HAP-1 (cell line): ENCODE measurements around the gene MAPK8.
"Not testable (repeated sequence)": the region's sequence is repeated elsewhere in the genome, so short reads cannot be mapped to it uniquely, and the experiment has no call there.

Experiments
- DNase-seq, 2 experiments: peaks; one replicate each; pipeline ENCODE4 v3.0.0-alpha.2; 2016 to 2020; ENCODE audit warnings: low spot score in 2 of 2
- H3K27me3 ChIP-seq: fragments of 250-450 bp; sonication (Bioruptor Pico); 2 replicates; pipeline ENCODE4 v1.5.1; 2020; ENCODE audit warnings: low read depth, mild to moderate bottlenecking, moderate library complexity
- H3K36me3 ChIP-seq: fragments of 250-450 bp; sonication (Bioruptor Pico); replicated peaks from 2 replicates; pipeline ENCODE4 v1.5.1; 2020; ENCODE audit warnings: mild to moderate bottlenecking
- H3K4me1 ChIP-seq: fragments of 250-450 bp; sonication (Bioruptor Pico); 2 replicates; pipeline ENCODE4 v1.5.1; 2020; ENCODE audit warnings: mild to moderate bottlenecking
- H3K4me3 ChIP-seq: fragments of 250-450 bp; sonication (Bioruptor Pico); 2 replicates; pipeline ENCODE4 v1.5.1; 2020; ENCODE audit warnings: mild to moderate bottlenecking, moderate library complexity
- H3K9me3 ChIP-seq: fragments of 250-450 bp; sonication (Bioruptor Pico); 2 replicates; pipeline ENCODE4 v1.5.1; 2020; ENCODE audit warnings: mild to moderate bottlenecking, moderate library complexity
- in situ Hi-C: fragments of 300-500 bp; cut with MboI; formaldehyde crosslinking; loops from 3 replicates; pipeline ENCODE4 v1.14.3; 2020; ENCODE audit warnings: low sequenced_read_pairs, inconsistent platforms, mixed read lengths

Gene MAPK8

DNA sequence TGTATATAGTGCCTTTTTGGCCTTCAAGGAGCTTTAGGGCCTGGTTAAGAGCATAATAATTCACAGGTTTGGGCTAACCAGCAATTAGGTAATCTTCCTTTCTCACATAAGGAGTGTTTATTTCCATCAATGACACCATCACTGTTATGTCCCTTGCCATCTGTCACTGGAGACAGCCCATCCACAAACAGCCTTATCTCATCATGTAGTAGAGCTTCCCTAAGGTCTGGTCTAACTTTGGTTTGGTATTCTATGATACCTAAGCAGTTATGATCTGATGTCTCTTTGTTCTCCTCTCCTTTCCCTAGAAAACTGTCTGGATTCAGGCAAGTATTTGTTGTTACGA is 26.4 kb downstream of the MAPK8 start:
- Histone ChIP-seq H3K9me3 (no peaks in the 10 kb centered on the region), H3K4me1 (no peaks in the 10 kb centered on the region), H3K27me3 (no peaks in the 10 kb centered on the region), H3K4me3 (no peak overlapping the region), H3K36me3 (no peaks in the 10 kb centered on the region)
- in situ Hi-C loops: no loop called here
- DNase-seq: no peak

GRCh38 chr10:48333856-48334255 is 27.4 kb downstream of the MAPK8 start:
- no peak for DNase-seq
- Histone ChIP-seq H3K27me3 (no peaks in the 10 kb centered on the region), H3K4me1 (no peaks in the 10 kb centered on the region), H3K4me3 (no peak overlapping the region), H3K9me3 (no peaks in the 10 kb centered on the region), H3K36me3 (no peaks in the 10 kb centered on the region)
- in situ Hi-C loops: no loop called here

DNA sequence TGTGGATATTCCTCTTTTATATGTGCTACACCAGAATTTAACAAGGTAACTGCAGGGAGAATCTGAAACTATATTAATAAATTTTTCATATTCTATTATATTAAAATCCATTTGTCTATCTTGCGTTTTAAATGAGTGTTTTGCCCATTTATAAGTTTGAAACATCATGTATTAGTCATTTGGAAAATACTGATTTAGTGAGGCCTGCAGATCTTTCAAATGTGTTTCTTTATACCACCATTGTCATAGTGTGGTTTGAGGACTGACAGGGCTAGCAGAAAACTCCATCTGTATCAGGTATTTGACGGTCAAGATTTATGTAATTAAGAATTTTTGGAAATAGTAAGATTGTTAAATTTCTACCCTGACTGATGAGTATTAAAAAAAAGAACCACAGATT is 29.3 kb downstream of the MAPK8 start:
- H3K36me3 ChIP-seq: no peaks in the 10 kb centered on the region
- no peaks in the 10 kb centered on the region for H3K9me3 ChIP-seq
- no peak overlapping the region for H3K4me3 ChIP-seq
- DNase-seq: no peak
- in situ Hi-C loops: no loop called here
- H3K4me1 ChIP-seq: no peaks in the 10 kb centered on the region
- H3K27me3 ChIP-seq: no peaks in the 10 kb centered on the region

DNA sequence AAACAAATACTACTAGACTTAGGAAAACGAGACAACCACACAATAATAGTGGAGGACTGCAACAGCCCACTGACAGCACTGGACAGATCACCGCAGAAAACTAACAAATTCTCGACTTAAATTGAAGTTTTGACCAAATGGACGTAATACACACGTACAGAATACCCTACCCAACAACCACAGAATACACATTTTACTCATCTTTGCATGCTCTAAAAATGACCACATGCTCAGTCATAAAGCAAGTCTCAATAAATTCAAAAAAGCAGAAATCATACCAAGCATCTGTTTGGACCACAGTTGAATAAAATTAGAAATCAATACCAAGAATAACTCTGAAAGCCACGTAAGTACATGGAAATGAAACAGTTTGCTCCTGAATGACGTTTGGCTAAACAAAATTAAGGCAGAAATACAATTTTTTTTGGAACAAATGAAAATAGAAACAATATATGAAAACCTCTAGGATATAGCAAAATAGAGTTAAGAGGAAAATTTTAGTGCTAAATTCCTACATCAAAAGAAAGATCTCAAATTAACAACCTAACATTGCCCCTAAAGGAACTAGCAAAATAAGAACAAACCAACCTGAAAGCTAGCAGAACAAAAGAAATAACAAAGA is 30.6 kb downstream of the MAPK8 start:
- Histone ChIP-seq H3K9me3 (no peaks in the 10 kb centered on the region), H3K36me3 (no peaks in the 10 kb centered on the region), H3K27me3 (no peaks in the 10 kb centered on the region), H3K4me1 (no peaks in the 10 kb centered on the region), H3K4me3 (no peak overlapping the region)
- in situ Hi-C loops: no loop called here
- no peak for DNase-seq

GRCh38 chr10:48340734-48341133 is 34.3 kb downstream of the MAPK8 start:
- Histone ChIP-seq H3K27me3 (no peaks in the 10 kb centered on the region), H3K9me3 (no peaks in the 10 kb centered on the region), H3K4me3 (no peak overlapping the region), H3K36me3 (no peaks in the 10 kb centered on the region), H3K4me1 (no peaks in the 10 kb centered on the region)
- DNase-seq: no peak
- in situ Hi-C loops: no loop called here

DNA sequence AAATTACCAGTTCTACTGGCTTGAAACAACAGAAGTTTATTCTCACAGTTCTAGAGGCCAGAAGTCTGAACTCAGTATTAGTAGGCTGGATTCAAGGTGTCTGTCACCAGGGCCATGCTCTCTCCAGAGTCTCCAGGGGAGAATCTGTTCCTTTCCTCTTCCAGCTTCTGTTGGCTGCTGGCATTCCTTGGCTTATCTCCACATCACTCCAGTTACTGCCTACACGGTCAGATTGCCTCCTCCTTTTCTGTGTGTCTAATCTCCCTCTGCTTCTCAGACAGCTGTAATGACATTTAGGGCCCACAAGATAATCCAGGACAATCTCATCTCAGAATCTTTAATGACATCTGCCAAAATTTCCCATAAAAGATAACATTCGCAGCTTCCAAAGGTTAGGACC is 36.6 kb downstream of the MAPK8 start:
- Histone ChIP-seq H3K36me3 (no peaks in the 10 kb centered on the region), H3K27me3 (no peaks in the 10 kb centered on the region), H3K4me1 (no peaks in the 10 kb centered on the region), H3K4me3 (no peak overlapping the region), H3K9me3 (no peaks in the 10 kb centered on the region)
- no peak for DNase-seq
- in situ Hi-C loops: no loop called here

DNA sequence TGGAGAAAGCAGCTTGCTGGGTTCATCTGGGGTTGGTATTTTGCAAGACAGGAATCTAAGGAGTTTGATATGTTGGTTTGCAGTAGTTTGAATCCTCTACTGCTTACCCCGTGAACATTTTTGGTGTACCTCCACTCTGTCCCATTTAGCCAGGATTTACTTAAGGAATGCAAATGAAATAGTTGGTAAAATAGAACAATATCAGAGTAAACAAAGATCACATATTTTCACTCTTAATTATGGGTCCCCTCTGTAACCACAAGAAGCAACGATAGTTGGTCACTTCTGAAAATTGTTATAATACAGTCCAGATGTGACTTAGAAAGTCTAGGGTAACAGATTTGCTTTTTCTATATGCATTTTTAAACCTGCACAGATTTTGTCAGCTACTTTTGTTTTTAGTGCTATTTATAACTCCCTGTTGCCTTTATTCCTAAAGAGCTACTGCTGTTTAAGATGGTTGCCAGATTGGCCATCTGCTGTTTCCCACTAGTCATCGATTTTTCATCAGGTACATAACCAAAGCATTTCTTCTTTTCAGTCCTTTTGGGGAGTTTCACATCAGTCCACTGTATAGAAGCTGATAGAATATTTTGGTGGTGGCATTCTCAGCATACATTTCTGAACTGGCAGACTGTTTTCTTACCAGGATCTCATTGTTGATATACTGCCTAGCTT is 37.6 kb downstream of the MAPK8 start:
- Histone ChIP-seq H3K36me3 (no peaks in the 10 kb centered on the region), H3K9me3 (no peaks in the 10 kb centered on the region), H3K4me1 (no peaks in the 10 kb centered on the region), H3K4me3 (no peak overlapping the region), H3K27me3 (no peaks in the 10 kb centered on the region)
- DNase-seq: no peak
- in situ Hi-C loops: no loop called here

GRCh38 chr10:48346248-48346647 is 39.8 kb downstream of the MAPK8 start:
- in situ Hi-C loops: not testable (repeated sequence)
- peak in 1 of 2 experiments; percentile 48 for DNase-seq

DNA sequence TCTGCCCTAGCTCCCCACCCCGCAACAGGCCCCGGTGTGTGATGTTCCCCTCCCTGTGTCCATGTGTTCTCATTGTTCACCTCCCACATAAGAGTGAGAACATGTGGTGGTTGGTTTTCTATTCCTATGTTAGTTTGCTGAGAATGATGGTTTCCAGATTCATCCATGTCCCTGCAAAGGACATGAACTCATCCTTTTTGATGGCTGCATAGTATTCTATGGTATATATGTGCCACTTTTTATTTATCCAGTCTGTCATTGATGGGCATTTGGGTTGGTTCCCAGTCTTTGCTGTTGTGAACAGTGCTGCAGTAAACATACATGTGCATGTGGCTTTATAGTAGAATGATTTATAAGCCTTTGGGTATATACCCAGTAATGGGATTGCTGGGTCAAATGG is 41.1 kb downstream of the MAPK8 start:
- H3K4me3 ChIP-seq, DNase-seq, H3K9me3 ChIP-seq, H3K36me3 ChIP-seq, H3K27me3 ChIP-seq, H3K4me1 ChIP-seq, in situ Hi-C loops: not testable (repeated sequence)

More at GRCh38 chr10:48346248-48346647, 39.8 kb downstream of the MAPK8 start:
- H3K4me1 ChIP-seq, H3K4me3 ChIP-seq, H3K36me3 ChIP-seq, H3K27me3 ChIP-seq, H3K9me3 ChIP-seq: not testable (repeated sequence)

- H3K4me1 ChIP-seq, H3K27me3 ChIP-seq, H3K36me3 ChIP-seq, H3K9me3 ChIP-seq, in situ Hi-C loops, H3K4me3 ChIP-seq, DNase-seq: not testable (repeated sequence)
Measured at GRCh38 chr10:48347943-48348342, 41.5 kb downstream of the MAPK8 start.

GRCh38 chr10:48353246-48353645 is 46.8 kb downstream of the MAPK8 start:
- in situ Hi-C loops: no loop called here
- DNase-seq: no peak
- no peaks in the 10 kb centered on the region for H3K27me3 ChIP-seq
- H3K4me3 ChIP-seq: no peak overlapping the region
- no peaks in the 10 kb centered on the region for H3K36me3 ChIP-seq
- no peaks in the 10 kb centered on the region for H3K9me3 ChIP-seq
- no peaks in the 10 kb centered on the region for H3K4me1 ChIP-seq

GRCh38 chr10:48357631-48358030 is 51.2 kb downstream of the MAPK8 start:
- no peaks in the 10 kb centered on the region for H3K4me1 ChIP-seq
- no peaks in the 10 kb centered on the region for H3K36me3 ChIP-seq
- DNase-seq: no peak
- in situ Hi-C loops: no loop called here
- H3K4me3 ChIP-seq: no peak overlapping the region
- H3K27me3 ChIP-seq: no peaks in the 10 kb centered on the region
- no peaks in the 10 kb centered on the region for H3K9me3 ChIP-seq

DNA sequence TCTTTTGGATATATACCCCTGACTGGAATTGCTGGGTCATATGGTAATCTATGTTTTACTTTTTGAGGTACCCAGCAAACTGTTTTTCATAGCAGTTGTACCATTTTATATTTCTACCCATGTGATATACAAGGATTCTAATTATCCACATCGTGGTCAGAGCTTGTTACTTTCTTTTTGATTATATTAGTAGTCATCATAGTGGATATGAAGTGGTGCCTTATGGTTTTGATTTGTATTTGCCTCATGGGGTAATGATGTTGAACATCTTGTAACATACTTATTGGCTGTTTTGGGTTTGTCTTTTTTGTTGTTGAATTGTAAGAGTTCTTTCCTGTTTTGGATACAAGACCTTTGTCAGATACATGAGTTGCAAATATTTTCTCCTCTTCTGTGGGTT is 51.7 kb downstream of the MAPK8 start:
- in situ Hi-C loops: no loop called here
- Histone ChIP-seq H3K27me3 (no peaks in the 10 kb centered on the region), H3K36me3 (no peaks in the 10 kb centered on the region), H3K9me3 (no peaks in the 10 kb centered on the region), H3K4me1 (no peaks in the 10 kb centered on the region), H3K4me3 (no peak overlapping the region)
- no peak for DNase-seq

DNA sequence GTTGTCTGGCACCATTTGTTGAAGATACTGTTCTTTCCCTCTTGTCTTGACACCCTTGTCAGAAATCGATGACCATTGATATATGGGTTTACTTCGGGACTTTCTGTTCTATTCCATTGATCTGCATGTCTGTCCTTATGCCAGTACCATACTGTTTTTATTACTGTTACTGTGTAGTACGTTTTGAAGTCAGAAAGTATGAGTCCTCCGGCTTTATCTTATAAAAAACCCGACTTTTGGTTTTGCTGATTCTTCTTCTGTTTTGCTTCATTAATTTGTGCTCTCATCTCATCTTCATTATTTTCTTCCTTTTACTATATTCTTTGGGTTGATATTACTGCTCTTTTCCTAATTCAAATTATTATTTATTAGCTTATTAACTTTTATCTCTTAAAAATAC is 52.4 kb downstream of the MAPK8 start:
- H3K36me3 ChIP-seq: no peaks in the 10 kb centered on the region
- no peak overlapping the region for H3K4me3 ChIP-seq
- no peaks in the 10 kb centered on the region for H3K4me1 ChIP-seq
- H3K9me3 ChIP-seq: no peaks in the 10 kb centered on the region
- in situ Hi-C loops: no loop called here
- H3K27me3 ChIP-seq: no peaks in the 10 kb centered on the region
- DNase-seq: no peak

GRCh38 chr10:48361176-48361575 is 54.7 kb downstream of the MAPK8 start:
- H3K4me1 ChIP-seq: no peaks in the 10 kb centered on the region; the same call in 1 of the 2 replicates
- in situ Hi-C loops: loop anchor here (5.0 kb wide), 1 partner anchor 296 kb away; no protein-coding TSS in a partner anchor
- no peak for DNase-seq

More at GRCh38 chr10:48361176-48361575, 54.7 kb downstream of the MAPK8 start:
- no peaks in the 10 kb centered on the region for H3K27me3 ChIP-seq
- H3K9me3 ChIP-seq: no peaks in the 10 kb centered on the region
- H3K36me3 ChIP-seq: no peaks in the 10 kb centered on the region
- H3K4me3 ChIP-seq: no peak overlapping the region
